HG02840 (cell line): Measurements from ENCODE around the gene ZDHHC19.

Experiments
- ATAC-seq: cut with Tn5 transposase; IDR thresholded peaks from one replicate; pipeline ENCODE4 v1.9.1; 2021; ENCODE audit warnings: mild to moderate bottlenecking, moderate library complexity, moderate number of reproducible peaks; ENCODE audit not compliant: unreplicated experiment, low FRiP score

ZDHHC19 gene

GRCh38 chr3:196159526-196159925, 51.7 kb downstream of the ZDHHC19 start:
- ATAC-seq: no peak

- no peak for ATAC-seq
Measured at GRCh38 chr3:196156160-196156559, 55.0 kb downstream of the ZDHHC19 start.

- ATAC-seq: no peak
Measured at GRCh38 chr3:196150481-196150880, 60.7 kb downstream of the ZDHHC19 start.

- no peak for ATAC-seq
Measured at GRCh38 chr3:196149831-196150301, 61.3 kb downstream of the ZDHHC19 start.

- no peak for ATAC-seq
Measured at GRCh38 chr3:196149375-196149774, 61.8 kb downstream of the ZDHHC19 start.
